Measurements from ENCODE around the gene PARD6G. TPM values are rescaled to one million over a fixed set of nuclear protein-coding genes. Genes with fewer than 3 reads are reported as not detected.

Gene PARD6G
- total RNA-seq (2016; rRNA removed; fragmentation: Illumina TruSeq; extraction: Trizol) (7.2 and 7.4 TPM in 2 replicates), polyA plus RNA-seq (2011; rRNA removed) (3.6 and 3.9 TPM in 2 replicates), polyA minus RNA-seq (2011; rRNA and poly(A)+ RNA removed; ENCODE audit: low replicate concordance) (2.0 and 6.8 TPM in 2 replicates), Bru-seq, nascent RNA (percentile 55 among the genes with signal in this experiment), BruChase-seq, experiment 1, labeled RNA remaining after a 6-hour chase (percentile 57 among the genes with signal in this experiment), BruChase-seq, experiment 2, labeled RNA remaining after a 2-hour chase (percentile 51 among the genes with signal in this experiment)
- 7.6 and 9.4 TPM in 2 replicates for total RNA-seq (2016; cell fraction: cytosol; rRNA removed; fragmentation: Illumina TruSeq; extraction: Trizol; ENCODE audit: low read depth)
- 6.5 and 6.7 TPM in 2 replicates for total RNA-seq (2016; cell fraction: insoluble cytoplasmic fraction; rRNA removed; fragmentation: Illumina TruSeq; extraction: Trizol)
- total RNA-seq (2016; cell fraction: membrane; rRNA removed; fragmentation: Illumina TruSeq; extraction: Trizol): 12.2 and 12.6 TPM in 2 replicates
- total RNA-seq (2016; cell fraction: nucleus; rRNA removed; fragmentation: Illumina TruSeq; extraction: Trizol): 4.7 and 4.8 TPM in 2 replicates
- 4.0 and 4.3 TPM in 2 replicates for polyA plus RNA-seq (2011; cell fraction: cytosol; rRNA removed)
- polyA plus RNA-seq (2011; cell fraction: nucleus; rRNA removed): 2.9 and 3.2 TPM in 2 replicates
- 5.1 and 5.3 TPM in 2 replicates for polyA plus RNA-seq (2012)
- 11.7 and 12.8 TPM in 2 replicates for polyA plus RNA-seq (2016; cell fraction: cytosol; fragmentation: Illumina TruSeq; extraction: Trizol; ENCODE audit: low read depth)
- 9.0 and 9.7 TPM in 2 replicates for polyA plus RNA-seq (2016; cell fraction: insoluble cytoplasmic fraction; fragmentation: Illumina TruSeq; extraction: Trizol; ENCODE audit: low read depth)
- polyA plus RNA-seq (2016; cell fraction: membrane; fragmentation: Illumina TruSeq; extraction: Trizol; ENCODE audit: low read depth): 9.7 and 12.1 TPM in 2 replicates
- polyA plus RNA-seq (2016; cell fraction: nucleus; fragmentation: Illumina TruSeq; extraction: Trizol; ENCODE audit: insufficient read depth, low read depth): 6.8 and 7.3 TPM in 2 replicates
- polyA minus RNA-seq (2011; cell fraction: cytosol; rRNA and poly(A)+ RNA removed): 5.4 and 5.7 TPM in 2 replicates
- polyA minus RNA-seq (2011; cell fraction: nucleus; rRNA and poly(A)+ RNA removed): 2.9 and 3.0 TPM in 2 replicates
- long read RNA-seq, experiment 1: 0 reads
- long read RNA-seq, experiment 2, partial matches to known transcripts: 0 of 8 reads
- long read RNA-seq, experiment 2, other reads (novel, unspliced or antisense): 7 of 8 reads

GRCh38 chr18:80247393-80247841 is at the start of gene PARD6G:
Gene PARD6G (minus strand): TSS chr18:80247514. CDS start chr18:80247348, 166 bp downstream.
- no CpG with 5 or more reads among the region's 60 CpGs for WGBS (ENCODE audit: low lambda C conversion rate)
- no TSS peak for BruUV-seq (replicated peaks)
- FAIRE-seq (no peak), DNase-seq (ENCODE audit: low spot score) (peak; percentile 26), ATAC-seq (peak; percentile 63)
- Histone ChIP-seq H3K9ac (ENCODE audit: insufficient read depth, low read depth, low read length) (peak within 1 kb of the TSS; percentile 75), H2AFZ (ENCODE audit: low read length) (no peak within 1 kb of the TSS), H3K79me2 (ENCODE audit: insufficient read depth, low read length) (no peaks in the 10 kb centered on the region), H3K4me1 (ENCODE audit: insufficient read depth, low read length) (peaks cover 24% of the 10 kb centered on the region), H3K4me3 (replicated peaks in 1 of 3; ENCODE audit: insufficient read depth in 1 of 3, low read depth in 2 of 3, low read length in 3 of 3) (peak within 1 kb of the TSS; percentile 67 to 87 (median 86); a peak in 5 of 6 replicates), H3K36me3 (replicated peaks in 1 of 2; ENCODE audit: control insufficient read depth in 1 of 2, insufficient read depth in 2 of 2, low read length in 2 of 2) (no peaks in the 10 kb centered on the region), H3K27me3 (ENCODE audit: control insufficient read depth in 1 of 2, insufficient read depth in 2 of 2, low read length in 2 of 2) (peaks cover 2 to 6% of the 10 kb centered on the region in 2 experiments; a peak in 1 of 5 replicates), H4K20me1 (ENCODE audit: insufficient read depth, low read length) (no peaks in the 10 kb centered on the region), H3K27ac (ENCODE audit: extremely low read length, insufficient read depth, low read length) (peak within 1 kb of the TSS; percentile 59), H3K4me2 (ENCODE audit: low read depth, low read length) (peak within 1 kb of the TSS; percentile 93), H3K9me3 (ENCODE audit: low read length) (no peaks in the 10 kb centered on the region)
- in situ Hi-C loops (cut with HindIII; ENCODE audit: extremely low pct_ligation_motif_present, low pct_unique_long_range_greater_than_20kb): no loop called here
- CTCF ChIA-PET (ENCODE audit: low intra/inter-chr PET ratio, low total read pairs): no interaction called here
- intact Hi-C loops (cut with micrococcal nuclease; ENCODE audit: unreplicated experiment): loop anchor here (1.0 kb wide), 1 partner anchor 47 kb away; no protein-coding TSS in a partner anchor
- POLR2A ChIA-PET: interaction anchor here (0.8 to 1.2 kb wide), 2 partner anchors 47 to 312 kb away, joined by 3 to 4 read pairs; no protein-coding TSS in a partner anchor
- no peak for TF ChIP-seq ZNF724P (CRISPR knock-in tag; IDR thresholded peaks at IDR 0.05; ENCODE audit: borderline replicate concordance)
- 0 out of 4 replicates have a peak, but pooled peaks of 1 of the 2 experiments have one; percentile 1 for TF ChIP-seq POLR2A (IDR thresholded peaks at IDR 0.05; ENCODE audit: insufficient read depth in 1 of 2, low read depth in 2 of 2, low read length in 2 of 2)
- TF ChIP-seq SP1 (IDR thresholded peaks at IDR 0.05): no peak
- 0 out of 2 replicates have a peak, but pooled peaks have one; percentile 44 for TF ChIP-seq SP1 (CRISPR knock-in tag; IDR thresholded peaks at IDR 0.05)
- no peak for TF ChIP-seq GPN1 (CRISPR knock-in tag; IDR thresholded peaks at IDR 0.05; ENCODE audit: borderline replicate concordance)
- no peak for TF ChIP-seq PBX3 (CRISPR knock-in tag; IDR thresholded peaks at IDR 0.05; ENCODE audit: borderline replicate concordance)
- TF ChIP-seq ZNF460 (CRISPR knock-in tag; IDR thresholded peaks at IDR 0.05; ENCODE audit: borderline replicate concordance): no peak
- TF ChIP-seq TFDP1 (CRISPR knock-in tag; IDR thresholded peaks at IDR 0.05; ENCODE audit: borderline replicate concordance): no peak
- no peak for TF ChIP-seq ZBTB39 (CRISPR knock-in tag; IDR thresholded peaks at IDR 0.05)
- TF ChIP-seq FOSL2 (CRISPR knock-in tag; IDR thresholded peaks at IDR 0.05): no peak

All from HepG2 (cell line).